GM12878 (cell line): ENCODE measurements around the gene TLE2. TPM values are rescaled to one million over a fixed set of nuclear protein-coding genes. Genes with fewer than 3 reads are reported as not detected.

Experiments
- ATAC-seq: fragments of 200-7000 bp; cut with Tn5 transposase; 3 replicates; pipeline ENCODE4 v1.9.1; 2020; ENCODE audit warnings: mild to moderate bottlenecking, moderate library complexity
- BruUV-seq: library from RNA; stranded (reverse); fragments of 400-500 nt; replicated peaks from 2 replicates; lab custom pipeline; 2021; lab: Mats Ljungman, UMichigan
- CTCF ChIA-PET: fragments of 300-600 bp; sonication (Branson Sonifier 250); formaldehyde crosslinking; extraction: SDS; loops from one replicate; lab custom pipeline; 2021; ENCODE audit warnings: inconsistent platforms; lab: Yijun Ruan, JAX
- POLR2A ChIA-PET: fragments of 350-600 bp; formaldehyde crosslinking; extraction: SDS; loops from one replicate; lab custom pipeline; 2021; ENCODE audit warnings: inconsistent platforms; lab: Charles Lee
- RAD21 ChIA-PET: fragments of 300-600 bp; sonication (Branson Sonifier 250); formaldehyde crosslinking; loops from one replicate; lab custom pipeline; 2023; ENCODE audit warnings: antibody characterized with exemption; ENCODE audit not compliant: unreplicated experiment; lab: Charles Lee
- SMC1A ChIA-PET: fragments of 300-600 bp; sonication (Branson Sonifier 250); formaldehyde crosslinking; loops from one replicate; lab custom pipeline; 2023; ENCODE audit not compliant: unreplicated experiment, uncharacterized antibody; lab: Charles Lee
- DNase-seq: peaks from one replicate; pipeline ENCODE4 v3.0.0-alpha.2; 2011; ENCODE audit warnings: low read depth, low spot score
- FAIRE-seq: peaks from 3 replicates; lab custom pipeline; 2011; peaks lifted over from hg19 to GRCh38; lab: Jason Lieb, UNC
- H2AFZ ChIP-seq: 2 replicates; pipeline ENCODE4 v1.6.0; 2011; ENCODE audit warnings: low read depth, low read length, control low read depth; ENCODE audit not compliant: control insufficient read depth
- H3K27ac ChIP-seq: 2 replicates; pipeline ENCODE4 v1.5.1; 2011; ENCODE audit warnings: control low read depth; ENCODE audit not compliant: control insufficient read depth, insufficient read depth
- H3K27me3 ChIP-seq, 2 experiments: replicated peaks in 1 of 2; 2 replicates each; pipeline versions ENCODE4 v1.6.0 to v1.6.1; 2011; ENCODE audit warnings: low read length in 1 of 2; ENCODE audit not compliant: control insufficient read depth in 2 of 2, insufficient read depth in 2 of 2
- H3K36me3 ChIP-seq, 2 experiments: 2 replicates each; pipeline ENCODE4 v1.5.1; 2011; ENCODE audit warnings: low read length in 1 of 2; ENCODE audit not compliant: control insufficient read depth in 2 of 2, insufficient read depth in 2 of 2
- H3K4me1 ChIP-seq: 2 replicates; pipeline ENCODE4 v1.6.1; 2011; ENCODE audit warnings: mild to moderate bottlenecking, low read length, moderate library complexity, mixed read lengths; ENCODE audit not compliant: control insufficient read depth, insufficient read depth
- H3K4me2 ChIP-seq: 2 replicates; pipeline ENCODE4 v1.6.0; 2011; ENCODE audit warnings: control low read depth; ENCODE audit not compliant: control insufficient read depth, insufficient read depth
- H3K4me3 ChIP-seq: fragments of 200-600 bp; sonication (generic); 2 replicates; pipeline ENCODE4 v1.5.1; 2016
- H3K79me2 ChIP-seq: 2 replicates; pipeline ENCODE4 v1.6.0; 2011; ENCODE audit warnings: low read length; ENCODE audit not compliant: control insufficient read depth, insufficient read depth
- H3K9ac ChIP-seq: 2 replicates; pipeline ENCODE4 v1.8.0; 2011; ENCODE audit warnings: low read length, control low read depth, mixed read lengths; ENCODE audit not compliant: control insufficient read depth, insufficient read depth
- H3K9me3 ChIP-seq: replicated peaks from 3 replicates; pipeline ENCODE4 v1.5.1; 2011; ENCODE audit warnings: mild to moderate bottlenecking, low read length; ENCODE audit not compliant: control insufficient read depth, insufficient read depth
- H4K20me1 ChIP-seq: 2 replicates; pipeline ENCODE4 v1.6.0; 2011; ENCODE audit not compliant: control insufficient read depth, insufficient read depth
- BMI1 ChIP-seq: fragments of 450-650 bp; IDR thresholded peaks from 2 replicates; pipeline ENCODE4 v1.6.1; 2016; ENCODE audit warnings: mild to moderate bottlenecking, moderate library complexity, borderline replicate concordance
- BRCA1 ChIP-seq: IDR thresholded peaks from 2 replicates; pipeline ENCODE4 v1.6.1; 2011; ENCODE audit warnings: low read depth, low read length, improper control_type of control experiment
- CBX5 ChIP-seq: sonication (generic); IDR thresholded peaks from 2 replicates; pipeline ENCODE4 v1.6.1; 2016; ENCODE audit warnings: low read depth, moderate library complexity, mild to moderate bottlenecking, inconsistent platforms
- MEF2B ChIP-seq: fragments of 450-650 bp; IDR thresholded peaks from 2 replicates; pipeline ENCODE4 v1.6.1; 2018; ENCODE audit warnings: mild to moderate bottlenecking, moderate library complexity; ENCODE audit not compliant: partially characterized antibody, poor library complexity, severe bottlenecking
- PAX5 ChIP-seq: IDR thresholded peaks from 2 replicates; pipeline ENCODE4 v1.6.1; 2011; ENCODE audit warnings: low read depth, low read length, borderline replicate concordance
- POLR2AphosphoS2 ChIP-seq: IDR thresholded peaks from 2 replicates; pipeline ENCODE4 v1.6.1; 2011; ENCODE audit warnings: low read depth, mild to moderate bottlenecking, low read length, improper control_type of control experiment, moderate library complexity
- TCF12 ChIP-seq: IDR thresholded peaks from 2 replicates; pipeline ENCODE4 v1.6.1; 2011; ENCODE audit warnings: low read depth, mild to moderate bottlenecking, low read length
- in situ Hi-C: fragments of 300-500 bp; cut with MboI; formaldehyde crosslinking; loops from 9 replicates; pipeline ENCODE4 v1.14.3; 2018; ENCODE audit warnings: mixed read lengths
- intact Hi-C: fragments of 100-400 bp; cut with micrococcal nuclease; formaldehyde crosslinking; loops from one replicate; pipeline ENCODE4 v1.14.2; 2022; ENCODE audit not compliant: unreplicated experiment
- polyA plus RNA-seq, 11 experiments: library from polyadenylated mRNA; depleted of rRNA in 4 of 11; unstranded in 6 of 11; stranded (reverse) in 5 of 11; fragments of >200 nt; fragmentation: Nextera tagmentation in 4 of 11; fragmentation: Illumina TruSeq in 1 of 11; extraction: Ambion mirVana in 4 of 11; extraction: Trizol in 1 of 11; gene quantifications; 1 replicate in 1 of 11; 2 replicates in 10 of 11; pipeline versions ENCODE4 v1.2.1 to v1.2.3, GENCODE V29; 2011 to 2016; ENCODE audit warnings: inconsistent platforms in 2 of 11, missing spikeins in 2 of 11, low read depth in 1 of 11
- total RNA-seq, 4 experiments: library from RNA; depleted of rRNA in 3 of 4; stranded (reverse); fragments of >200 nt in 3 of 4; fragmentation: Illumina TruSeq in 1 of 4; extraction: Trizol in 1 of 4; gene quantifications; 2 replicates each; pipeline versions ENCODE4 v1.2.1 to v1.2.3, GENCODE V29; 2013 to 2021
- TF ChIP-seq, protein P1 (sequence below): IDR thresholded peaks from 2 replicates; pipeline ENCODE4 v1.6.1; 2012; ENCODE audit warnings: improper control_type of control experiment, low read depth, low read length; ENCODE audit not compliant: insufficient replicate concordance
- TF ChIP-seq, protein P2 (sequence below): fragments of 450-650 bp; formaldehyde crosslinking; IDR thresholded peaks from 2 replicates; pipeline ENCODE4 v1.5.0; 2022; ENCODE audit warnings: mild to moderate bottlenecking, missing genetic modification characterization

TLE2 gene
- total and polyA plus RNA-seq, 10 of the 15 experiments (the other 5 are each of a cell fraction or from before 2014, with no cell fraction given) = 0.05 to 0.21 (median 0.11) TPM; not detected in 5

DNA sequence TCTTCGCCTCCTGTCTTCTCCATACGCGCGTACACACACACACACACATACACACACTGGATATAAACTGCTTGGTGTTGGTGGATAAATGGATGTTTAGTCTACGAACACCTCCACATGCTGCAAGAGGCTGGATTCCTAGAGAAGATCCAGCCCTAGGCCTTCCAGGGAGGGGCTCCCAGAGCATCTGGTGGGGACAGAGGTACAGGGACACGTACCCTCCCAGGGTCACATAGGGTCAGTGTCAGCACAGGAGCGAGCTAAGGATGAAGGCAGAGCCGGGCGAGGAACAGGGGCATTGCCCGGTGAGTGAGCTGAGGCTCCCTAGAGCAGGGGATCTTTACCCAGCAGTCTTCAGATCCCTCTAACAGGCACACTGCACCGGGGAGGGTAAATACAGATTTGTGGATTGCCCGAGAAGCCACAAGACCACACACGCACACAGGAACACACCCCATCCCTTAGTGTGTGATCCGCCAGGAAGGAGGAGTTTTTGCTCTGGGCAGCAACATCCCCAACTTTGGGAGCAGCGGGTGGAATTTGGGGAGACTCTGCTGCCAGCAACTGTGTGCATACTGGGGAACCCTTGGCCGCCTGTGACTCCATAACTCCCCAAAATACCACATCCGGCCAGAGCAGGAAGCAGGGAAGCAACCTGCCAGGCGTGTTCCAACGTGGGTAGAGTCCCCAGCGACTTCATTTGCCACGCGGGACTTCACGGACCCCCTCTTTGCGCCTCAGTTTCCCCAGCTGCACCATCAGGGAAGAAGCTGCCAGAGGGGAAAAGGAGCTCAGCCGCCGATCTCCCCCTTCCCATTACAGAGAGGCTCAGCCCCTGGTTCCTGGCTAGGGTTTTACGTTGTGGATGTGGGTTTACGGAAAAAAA, 5.8 kb upstream of the TLE2 start (continued):
- no peak for TF ChIP-seq MEF2B
- TF ChIP-seq, all 136 proteins: peak for 17

DNA sequence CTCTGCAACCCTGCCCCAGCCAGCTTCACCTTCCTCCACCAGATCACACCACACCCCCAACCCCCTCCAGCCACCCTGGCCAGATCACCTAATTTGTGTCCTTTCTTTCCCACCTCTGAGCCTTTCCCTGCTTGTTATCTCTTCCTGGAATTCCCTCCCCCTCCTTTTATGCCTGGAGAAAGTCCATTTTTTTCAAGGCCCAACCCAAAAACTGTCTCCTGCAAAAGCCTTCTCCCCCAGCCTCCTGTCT, 5.3 kb upstream of the TLE2 start:
- H3K27me3 ChIP-seq = peaks cover 4 to 6% of the 10 kb centered on the region in 2 experiments
- no peak overlapping the region for H3K4me3 ChIP-seq
- CTCF ChIA-PET = interaction anchor here (2.6 to 3.4 kb wide), 2 partner anchors 27 to 41 kb away, joined by 11 to 17 read pairs; no protein-coding TSS in a partner anchor
- in situ Hi-C loops (no loop called here), intact Hi-C loops (no loop called here)
- no peaks in the 10 kb centered on the region for H3K79me2 ChIP-seq
- H3K9ac ChIP-seq = no peak overlapping the region; the same call in 1 of the 2 replicates
- no peaks in the 10 kb centered on the region for H3K36me3 ChIP-seq
- RAD21 ChIA-PET = no interaction called here
- DNase-seq (no peak), ATAC-seq (no peak), FAIRE-seq (no peak)
- SMC1A ChIA-PET = interaction anchor here (1.1 to 2.3 kb wide), 2 partner anchors 30 to 84 kb away, joined by 3 to 12 read pairs; no protein-coding TSS in a partner anchor
- BruUV-seq = no TSS peak
- peak overlapping the region; percentile 97; the same call in 1 of the 2 replicates for H3K4me2 ChIP-seq
- no peak overlapping the region for H3K27ac ChIP-seq
- peaks cover 16% of the 10 kb centered on the region for H3K4me1 ChIP-seq
- no peaks in the 10 kb centered on the region for H4K20me1 ChIP-seq
- no peaks in the 10 kb centered on the region for H3K9me3 ChIP-seq
- H2AFZ ChIP-seq = no peak overlapping the region
- POLR2A ChIA-PET = interaction anchor here (2.0 to 2.6 kb wide), 2 partner anchors 27 to 57 kb away, joined by 7 to 13 read pairs; partner anchors contain the start of gene TLE6
- TF ChIP-seq BMI1 (no peak), BRCA1 (no peak), TCF12 (no peak), POLR2AphosphoS2 (no peak), PAX5 (no peak), CBX5 (no peak)
- TF ChIP-seq, protein P1, sequence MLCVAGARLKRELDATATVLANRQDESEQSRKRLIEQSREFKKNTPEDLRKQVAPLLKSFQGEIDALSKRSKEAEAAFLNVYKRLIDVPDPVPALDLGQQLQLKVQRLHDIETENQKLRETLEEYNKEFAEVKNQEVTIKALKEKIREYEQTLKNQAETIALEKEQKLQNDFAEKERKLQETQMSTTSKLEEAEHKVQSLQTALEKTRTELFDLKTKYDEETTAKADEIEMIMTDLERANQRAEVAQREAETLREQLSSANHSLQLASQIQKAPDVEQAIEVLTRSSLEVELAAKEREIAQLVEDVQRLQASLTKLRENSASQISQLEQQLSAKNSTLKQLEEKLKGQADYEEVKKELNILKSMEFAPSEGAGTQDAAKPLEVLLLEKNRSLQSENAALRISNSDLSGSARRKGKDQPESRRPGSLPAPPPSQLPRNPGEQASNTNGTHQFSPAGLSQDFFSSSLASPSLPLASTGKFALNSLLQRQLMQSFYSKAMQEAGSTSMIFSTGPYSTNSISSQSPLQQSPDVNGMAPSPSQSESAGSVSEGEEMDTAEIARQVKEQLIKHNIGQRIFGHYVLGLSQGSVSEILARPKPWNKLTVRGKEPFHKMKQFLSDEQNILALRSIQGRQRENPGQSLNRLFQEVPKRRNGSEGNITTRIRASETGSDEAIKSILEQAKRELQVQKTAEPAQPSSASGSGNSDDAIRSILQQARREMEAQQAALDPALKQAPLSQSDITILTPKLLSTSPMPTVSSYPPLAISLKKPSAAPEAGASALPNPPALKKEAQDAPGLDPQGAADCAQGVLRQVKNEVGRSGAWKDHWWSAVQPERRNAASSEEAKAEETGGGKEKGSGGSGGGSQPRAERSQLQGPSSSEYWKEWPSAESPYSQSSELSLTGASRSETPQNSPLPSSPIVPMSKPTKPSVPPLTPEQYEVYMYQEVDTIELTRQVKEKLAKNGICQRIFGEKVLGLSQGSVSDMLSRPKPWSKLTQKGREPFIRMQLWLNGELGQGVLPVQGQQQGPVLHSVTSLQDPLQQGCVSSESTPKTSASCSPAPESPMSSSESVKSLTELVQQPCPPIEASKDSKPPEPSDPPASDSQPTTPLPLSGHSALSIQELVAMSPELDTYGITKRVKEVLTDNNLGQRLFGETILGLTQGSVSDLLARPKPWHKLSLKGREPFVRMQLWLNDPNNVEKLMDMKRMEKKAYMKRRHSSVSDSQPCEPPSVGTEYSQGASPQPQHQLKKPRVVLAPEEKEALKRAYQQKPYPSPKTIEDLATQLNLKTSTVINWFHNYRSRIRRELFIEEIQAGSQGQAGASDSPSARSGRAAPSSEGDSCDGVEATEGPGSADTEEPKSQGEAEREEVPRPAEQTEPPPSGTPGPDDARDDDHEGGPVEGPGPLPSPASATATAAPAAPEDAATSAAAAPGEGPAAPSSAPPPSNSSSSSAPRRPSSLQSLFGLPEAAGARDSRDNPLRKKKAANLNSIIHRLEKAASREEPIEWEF = no peak
- TF ChIP-seq, protein P2, sequence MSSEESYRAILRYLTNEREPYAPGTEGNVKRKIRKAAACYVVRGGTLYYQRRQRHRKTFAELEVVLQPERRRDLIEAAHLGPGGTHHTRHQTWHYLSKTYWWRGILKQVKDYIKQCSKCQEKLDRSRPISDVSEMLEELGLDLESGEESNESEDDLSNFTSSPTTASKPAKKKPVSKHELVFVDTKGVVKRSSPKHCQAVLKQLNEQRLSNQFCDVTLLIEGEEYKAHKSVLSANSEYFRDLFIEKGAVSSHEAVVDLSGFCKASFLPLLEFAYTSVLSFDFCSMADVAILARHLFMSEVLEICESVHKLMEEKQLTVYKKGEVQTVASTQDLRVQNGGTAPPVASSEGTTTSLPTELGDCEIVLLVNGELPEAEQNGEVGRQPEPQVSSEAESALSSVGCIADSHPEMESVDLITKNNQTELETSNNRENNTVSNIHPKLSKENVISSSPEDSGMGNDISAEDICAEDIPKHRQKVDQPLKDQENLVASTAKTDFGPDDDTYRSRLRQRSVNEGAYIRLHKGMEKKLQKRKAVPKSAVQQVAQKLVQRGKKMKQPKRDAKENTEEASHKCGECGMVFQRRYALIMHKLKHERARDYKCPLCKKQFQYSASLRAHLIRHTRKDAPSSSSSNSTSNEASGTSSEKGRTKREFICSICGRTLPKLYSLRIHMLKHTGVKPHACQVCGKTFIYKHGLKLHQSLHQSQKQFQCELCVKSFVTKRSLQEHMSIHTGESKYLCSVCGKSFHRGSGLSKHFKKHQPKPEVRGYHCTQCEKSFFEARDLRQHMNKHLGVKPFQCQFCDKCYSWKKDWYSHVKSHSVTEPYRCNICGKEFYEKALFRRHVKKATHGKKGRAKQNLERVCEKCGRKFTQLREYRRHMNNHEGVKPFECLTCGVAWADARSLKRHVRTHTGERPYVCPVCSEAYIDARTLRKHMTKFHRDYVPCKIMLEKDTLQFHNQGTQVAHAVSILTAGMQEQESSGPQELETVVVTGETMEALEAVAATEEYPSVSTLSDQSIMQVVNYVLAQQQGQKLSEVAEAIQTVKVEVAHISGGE (CRISPR knock-in tag) = no peak
